HUES48 (cell line): ENCODE data around the gene PDIA5.

Experiments
- H3K27ac ChIP-seq: one replicate; pipeline ENCODE4 v1.7.0; 2013; ENCODE audit warnings: low read depth, low read length, inconsistent platforms
- H3K27me3 ChIP-seq: 2 replicates; pipeline ENCODE4 v1.6.1; 2013; ENCODE audit warnings: mild to moderate bottlenecking, low read length; ENCODE audit not compliant: control insufficient read depth, insufficient read depth
- H3K36me3 ChIP-seq: 2 replicates; pipeline ENCODE4 v1.6.1; 2013; ENCODE audit warnings: low read length; ENCODE audit not compliant: control insufficient read depth, insufficient read depth
- H3K4me1 ChIP-seq: 2 replicates; pipeline ENCODE4 v1.6.1; 2013; ENCODE audit warnings: mild to moderate bottlenecking, low read length; ENCODE audit not compliant: control insufficient read depth, insufficient read depth
- H3K4me3 ChIP-seq: 2 replicates; pipeline ENCODE4 v1.5.1; 2013; ENCODE audit warnings: mild to moderate bottlenecking, low read depth, low read length
- H3K9ac ChIP-seq: 2 replicates; pipeline ENCODE4 v1.6.1; 2013; ENCODE audit warnings: mild to moderate bottlenecking, low read depth, low read length, moderate library complexity
- H3K9me3 ChIP-seq: 2 replicates; pipeline ENCODE4 v1.6.1; 2013; ENCODE audit warnings: low read length; ENCODE audit not compliant: control insufficient read depth, insufficient read depth

The PDIA5 gene

GRCh38 chr3:123157598-123158287 lies 90.9 kb downstream of the PDIA5 start:
- no peak overlapping the region for H3K9ac ChIP-seq
- peaks cover 59% of the 10 kb centered on the region for H3K36me3 ChIP-seq
- no peaks in the 10 kb centered on the region for H3K4me1 ChIP-seq
- H3K4me3 ChIP-seq: no peak overlapping the region
- no peak overlapping the region for H3K27ac ChIP-seq
- no peaks in the 10 kb centered on the region for H3K9me3 ChIP-seq
- no peaks in the 10 kb centered on the region for H3K27me3 ChIP-seq

- no peak overlapping the region for H3K27ac ChIP-seq
- H3K36me3 ChIP-seq: peaks cover 59% of the 10 kb centered on the region
- no peaks in the 10 kb centered on the region for H3K4me1 ChIP-seq
- H3K9ac ChIP-seq: no peak overlapping the region
- no peak overlapping the region for H3K4me3 ChIP-seq
- no peaks in the 10 kb centered on the region for H3K27me3 ChIP-seq
- no peaks in the 10 kb centered on the region for H3K9me3 ChIP-seq
Measured at GRCh38 chr3:123158330-123158729, 91.5 kb downstream of the PDIA5 start.

GRCh38 chr3:123158899-123159390 lies 92.1 kb downstream of the PDIA5 start:
- H3K36me3 ChIP-seq: peaks cover 56% of the 10 kb centered on the region
- H3K4me3 ChIP-seq: no peak overlapping the region
- H3K27ac ChIP-seq: no peak overlapping the region
- no peak overlapping the region for H3K9ac ChIP-seq
- H3K27me3 ChIP-seq: no peaks in the 10 kb centered on the region
- H3K4me1 ChIP-seq: no peaks in the 10 kb centered on the region
- H3K9me3 ChIP-seq: no peaks in the 10 kb centered on the region

GRCh38 chr3:123159926-123160635 lies 93.3 kb downstream of the PDIA5 start:
- H3K4me3 ChIP-seq: no peak overlapping the region
- H3K9ac ChIP-seq: no peak overlapping the region
- H3K36me3 ChIP-seq: peaks cover 62% of the 10 kb centered on the region
- no peak overlapping the region for H3K27ac ChIP-seq
- no peaks in the 10 kb centered on the region for H3K4me1 ChIP-seq
- no peaks in the 10 kb centered on the region for H3K27me3 ChIP-seq
- H3K9me3 ChIP-seq: peaks cover 3% of the 10 kb centered on the region

GRCh38 chr3:123161167-123161566 lies 94.3 kb downstream of the PDIA5 start:
- no peaks in the 10 kb centered on the region for H3K27me3 ChIP-seq
- H3K9ac ChIP-seq: no peak overlapping the region
- peaks cover 56% of the 10 kb centered on the region for H3K36me3 ChIP-seq
- H3K4me1 ChIP-seq: no peaks in the 10 kb centered on the region
- no peak overlapping the region for H3K4me3 ChIP-seq
- H3K27ac ChIP-seq: no peak overlapping the region
- peaks cover 6% of the 10 kb centered on the region for H3K9me3 ChIP-seq

GRCh38 chr3:123163141-123163540 lies 96.3 kb downstream of the PDIA5 start:
- peaks cover 45% of the 10 kb centered on the region for H3K36me3 ChIP-seq
- no peaks in the 10 kb centered on the region for H3K4me1 ChIP-seq
- no peak overlapping the region for H3K4me3 ChIP-seq
- no peak overlapping the region for H3K27ac ChIP-seq
- peaks cover 10% of the 10 kb centered on the region for H3K9me3 ChIP-seq
- H3K9ac ChIP-seq: no peak overlapping the region
- no peaks in the 10 kb centered on the region for H3K27me3 ChIP-seq

GRCh38 chr3:123165163-123165562 lies 98.3 kb downstream of the PDIA5 start:
- Histone ChIP-seq H3K4me3 (no peak overlapping the region), H3K27me3 (no peaks in the 10 kb centered on the region), H3K4me1 (no peaks in the 10 kb centered on the region), H3K9me3 (peaks cover 10% of the 10 kb centered on the region), H3K36me3 (peaks cover 41% of the 10 kb centered on the region), H3K9ac (no peak overlapping the region), H3K27ac (no peak overlapping the region)

GRCh38 chr3:123167686-123168085 lies 100.9 kb downstream of the PDIA5 start:
- Histone ChIP-seq H3K36me3 (peaks cover 22% of the 10 kb centered on the region), H3K4me3 (no peak overlapping the region), H3K9ac (no peak overlapping the region), H3K27me3 (no peaks in the 10 kb centered on the region), H3K4me1 (no peaks in the 10 kb centered on the region), H3K9me3 (peaks cover 10% of the 10 kb centered on the region), H3K27ac (no peak overlapping the region)

GRCh38 chr3:123168122-123168521 lies 101.3 kb downstream of the PDIA5 start:
- Histone ChIP-seq H3K36me3 (peaks cover 18% of the 10 kb centered on the region), H3K4me1 (no peaks in the 10 kb centered on the region), H3K9me3 (peaks cover 10% of the 10 kb centered on the region), H3K4me3 (no peak overlapping the region), H3K27me3 (no peaks in the 10 kb centered on the region), H3K9ac (no peak overlapping the region), H3K27ac (no peak overlapping the region)

GRCh38 chr3:123168605-123169004 lies 101.8 kb downstream of the PDIA5 start:
- Histone ChIP-seq H3K27ac (no peak overlapping the region), H3K4me3 (no peak overlapping the region)

GRCh38 chr3:123169492-123169929 lies 102.7 kb downstream of the PDIA5 start:
- peaks cover 10% of the 10 kb centered on the region for H3K9me3 ChIP-seq
- no peak overlapping the region for H3K27ac ChIP-seq
- H3K4me3 ChIP-seq: no peak overlapping the region
- H3K9ac ChIP-seq: no peak overlapping the region
- no peaks in the 10 kb centered on the region for H3K27me3 ChIP-seq
- peaks cover 10% of the 10 kb centered on the region for H3K36me3 ChIP-seq
- H3K4me1 ChIP-seq: 0 out of 2 replicates have a peak, but pooled peaks cover under 1% of the 10 kb centered on the region

More at GRCh38 chr3:123168605-123169004, 101.8 kb downstream of the PDIA5 start:
- Histone ChIP-seq H3K9ac (no peak overlapping the region), H3K27me3 (no peaks in the 10 kb centered on the region), H3K9me3 (peaks cover 10% of the 10 kb centered on the region), H3K4me1 (no peaks in the 10 kb centered on the region), H3K36me3 (peaks cover 14% of the 10 kb centered on the region)
